Peyer's patch (tissue), 4 donors: ENCODE measurements around the gene HRH2.

Source experiments
- POLR2A ChIP-seq, 2 donors: fragments of 450-650 bp; IDR thresholded peaks; one replicate each; pipeline ENCODE4 v1.5.1; 2017; ENCODE audit warnings: antibody characterized with exemption in 2 of 2, mild to moderate bottlenecking in 2 of 2, moderate library complexity in 2 of 2
- TF ChIP-seq, protein P1 (sequence below), 6 experiments: fragments of 450-650 bp in 4 of 6; fragments of 200-600 bp in 2 of 6; sonication (generic) in 1 of 6; IDR thresholded peaks; one replicate each; pipeline ENCODE4 v1.5.1; 2017 to 2019; ENCODE audit warnings: antibody characterized with exemption in 6 of 6, mild to moderate bottlenecking in 3 of 6, moderate library complexity in 1 of 6

- TF ChIP-seq, protein P1, sequence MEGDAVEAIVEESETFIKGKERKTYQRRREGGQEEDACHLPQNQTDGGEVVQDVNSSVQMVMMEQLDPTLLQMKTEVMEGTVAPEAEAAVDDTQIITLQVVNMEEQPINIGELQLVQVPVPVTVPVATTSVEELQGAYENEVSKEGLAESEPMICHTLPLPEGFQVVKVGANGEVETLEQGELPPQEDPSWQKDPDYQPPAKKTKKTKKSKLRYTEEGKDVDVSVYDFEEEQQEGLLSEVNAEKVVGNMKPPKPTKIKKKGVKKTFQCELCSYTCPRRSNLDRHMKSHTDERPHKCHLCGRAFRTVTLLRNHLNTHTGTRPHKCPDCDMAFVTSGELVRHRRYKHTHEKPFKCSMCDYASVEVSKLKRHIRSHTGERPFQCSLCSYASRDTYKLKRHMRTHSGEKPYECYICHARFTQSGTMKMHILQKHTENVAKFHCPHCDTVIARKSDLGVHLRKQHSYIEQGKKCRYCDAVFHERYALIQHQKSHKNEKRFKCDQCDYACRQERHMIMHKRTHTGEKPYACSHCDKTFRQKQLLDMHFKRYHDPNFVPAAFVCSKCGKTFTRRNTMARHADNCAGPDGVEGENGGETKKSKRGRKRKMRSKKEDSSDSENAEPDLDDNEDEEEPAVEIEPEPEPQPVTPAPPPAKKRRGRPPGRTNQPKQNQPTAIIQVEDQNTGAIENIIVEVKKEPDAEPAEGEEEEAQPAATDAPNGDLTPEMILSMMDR (IDR thresholded peaks at IDR 0.05), result no peak
- no peak for TF ChIP-seq POLR2A (IDR thresholded peaks at IDR 0.05)
Observed at GRCh38 chr5:175691761-175692160, 33.9 kb downstream of the HRH2 start.
